HG03025 (cell line): ENCODE measurements around the gene MYO1B.

ENCODE experiments used
- ATAC-seq: cut with Tn5 transposase; IDR thresholded peaks from one replicate; pipeline ENCODE4 v1.9.1; 2021; ENCODE audit warnings: mild to moderate bottlenecking, moderate library complexity; ENCODE audit not compliant: unreplicated experiment, low FRiP score

MYO1B gene

GRCh38 chr2:191255756-191256312 is 10.6 kb downstream of the MYO1B start:
- ATAC-seq = no peak

GRCh38 chr2:191257934-191258333 is 12.7 kb downstream of the MYO1B start:
- ATAC-seq = no peak

GRCh38 chr2:191258996-191259395 is 13.8 kb downstream of the MYO1B start:
- ATAC-seq = no peak

GRCh38 chr2:191262436-191262835 is 17.2 kb downstream of the MYO1B start:
- ATAC-seq = no peak

- no peak for ATAC-seq
These were observed 17.8 kb downstream of the MYO1B start for GRCh38 chr2:191263050-191263449.

GRCh38 chr2:191264647-191265081 is 19.5 kb downstream of the MYO1B start:
- no peak for ATAC-seq

- ATAC-seq = no peak
These were observed 20.3 kb downstream of the MYO1B start for GRCh38 chr2:191265311-191266170.

- no peak for ATAC-seq
These were observed 21.0 kb downstream of the MYO1B start for GRCh38 chr2:191266201-191266600.

GRCh38 chr2:191268596-191268995 is 23.4 kb downstream of the MYO1B start:
- no peak for ATAC-seq

- no peak for ATAC-seq
These were observed 25.3 kb downstream of the MYO1B start for GRCh38 chr2:191270306-191271161.

- ATAC-seq = no peak
These were observed 26.9 kb downstream of the MYO1B start for GRCh38 chr2:191272064-191272463.

GRCh38 chr2:191274413-191274815 is 29.2 kb downstream of the MYO1B start:
- ATAC-seq = no peak

- no peak for ATAC-seq
These were observed 31.7 kb downstream of the MYO1B start for GRCh38 chr2:191276792-191277465.

- ATAC-seq = no peak
These were observed 35.1 kb downstream of the MYO1B start for GRCh38 chr2:191280290-191280689.

- no peak for ATAC-seq
These were observed 35.9 kb downstream of the MYO1B start for GRCh38 chr2:191280834-191281756.

- no peak for ATAC-seq
These were observed 40.0 kb downstream of the MYO1B start for GRCh38 chr2:191285252-191285651.

GRCh38 chr2:191287820-191288219 is 42.6 kb downstream of the MYO1B start:
- no peak for ATAC-seq

GRCh38 chr2:191289049-191289448 is 43.8 kb downstream of the MYO1B start:
- ATAC-seq = no peak

GRCh38 chr2:191291471-191291870 is 46.3 kb downstream of the MYO1B start:
- ATAC-seq = no peak

- no peak for ATAC-seq
These were observed 47.7 kb downstream of the MYO1B start for GRCh38 chr2:191292869-191293268.
